H9 (cell line): Measurements from ENCODE around the gene WFIKKN2. TPM values are rescaled to one million over a fixed set of nuclear protein-coding genes. Genes with fewer than 3 reads are reported as not detected.

ENCODE experiments used
- DNase-seq: peaks from one replicate; pipeline ENCODE4 v3.0.0-alpha.2; 2017
- H2AFZ ChIP-seq: one replicate; pipeline ENCODE4 v1.6.1; 2013; ENCODE audit warnings: mild to moderate bottlenecking, low read length, control low read depth, moderate library complexity
- H2AK5ac ChIP-seq: 2 replicates; pipeline ENCODE4 v1.6.1; 2013; ENCODE audit warnings: low read length, control low read depth, mixed read lengths; ENCODE audit not compliant: insufficient read length
- H2BK120ac ChIP-seq: one replicate; pipeline ENCODE4 v1.6.1; 2013; ENCODE audit warnings: low read depth, mild to moderate bottlenecking, low read length, control low read depth, inconsistent platforms; ENCODE audit not compliant: poor library complexity, severe bottlenecking
- H2BK12ac ChIP-seq: 2 replicates; pipeline ENCODE4 v1.6.1; 2013; ENCODE audit warnings: low read length, control low read depth, mixed read lengths, low read depth; ENCODE audit not compliant: insufficient read length
- H2BK15ac ChIP-seq: 2 replicates; pipeline ENCODE4 v1.6.1; 2013; ENCODE audit warnings: low read depth, low read length, control low read depth
- H2BK20ac ChIP-seq: one replicate; pipeline ENCODE4 v1.6.1; 2013; ENCODE audit warnings: low read depth, mild to moderate bottlenecking, low read length, control low read depth, inconsistent platforms; ENCODE audit not compliant: poor library complexity, severe bottlenecking
- H2BK5ac ChIP-seq: 2 replicates; pipeline ENCODE4 v1.6.1; 2013; ENCODE audit warnings: low read length, control low read depth, mixed read lengths; ENCODE audit not compliant: insufficient read length
- H3K14ac ChIP-seq: 2 replicates; pipeline ENCODE4 v1.6.1; 2013; ENCODE audit warnings: low read length, control low read depth; ENCODE audit not compliant: insufficient read depth
- H3K18ac ChIP-seq: 2 replicates; pipeline ENCODE4 v1.6.1; 2013; ENCODE audit warnings: low read depth, mild to moderate bottlenecking, mixed read lengths, low read length, control low read depth; ENCODE audit not compliant: insufficient read length
- H3K23ac ChIP-seq: 2 replicates; pipeline ENCODE4 v1.6.1; 2013; ENCODE audit warnings: low read length, control low read depth, mixed read lengths, low read depth; ENCODE audit not compliant: insufficient read length
- H3K23me2 ChIP-seq: 2 replicates; pipeline ENCODE4 v1.6.1; 2013; ENCODE audit warnings: low read depth, mild to moderate bottlenecking, mixed read lengths, low read length, control low read depth; ENCODE audit not compliant: insufficient read length, poor library complexity, severe bottlenecking
- H3K27ac ChIP-seq: 2 replicates; pipeline ENCODE4 v1.5.1; 2013; ENCODE audit warnings: low read length, control low read depth, mixed read lengths, low read depth; ENCODE audit not compliant: insufficient read length
- H3K27me3 ChIP-seq: 2 replicates; pipeline ENCODE4 v1.6.1; 2013; ENCODE audit warnings: low read length, control low read depth, inconsistent platforms; ENCODE audit not compliant: insufficient read depth
- H3K4ac ChIP-seq: 2 replicates; pipeline ENCODE4 v1.6.1; 2013; ENCODE audit warnings: low read depth, mild to moderate bottlenecking, control low read depth, inconsistent platforms, low read length, moderate library complexity
- H3K4me1 ChIP-seq: 2 replicates; pipeline ENCODE4 v1.6.1; 2013; ENCODE audit warnings: low read length, control low read depth, inconsistent platforms; ENCODE audit not compliant: insufficient read depth
- H3K4me2 ChIP-seq: 2 replicates; pipeline ENCODE4 v1.6.1; 2013; ENCODE audit warnings: low read length, control low read depth, mixed read lengths; ENCODE audit not compliant: insufficient read length, insufficient read depth
- H3K56ac ChIP-seq: 2 replicates; pipeline ENCODE4 v1.6.1; 2013; ENCODE audit warnings: low read depth, mild to moderate bottlenecking, mixed read lengths, low read length, control low read depth; ENCODE audit not compliant: insufficient read length
- H3K79me1 ChIP-seq: 2 replicates; pipeline ENCODE4 v1.6.1; 2013; ENCODE audit warnings: low read depth, mild to moderate bottlenecking, moderate library complexity, low read length, control low read depth, inconsistent platforms; ENCODE audit not compliant: insufficient read depth, poor library complexity, severe bottlenecking
- H3K79me2 ChIP-seq: 2 replicates; pipeline ENCODE4 v1.6.1; 2013; ENCODE audit warnings: low read length, control low read depth, inconsistent platforms; ENCODE audit not compliant: insufficient read depth
- H3K9ac ChIP-seq: 2 replicates; pipeline ENCODE4 v1.6.1; 2013; ENCODE audit warnings: low read length, control low read depth, mixed read lengths; ENCODE audit not compliant: insufficient read length; ENCODE audit errors: extremely low read depth
- H3K9me3 ChIP-seq: one replicate; pipeline ENCODE4 v1.6.1; 2013; ENCODE audit warnings: low read depth, low read length, inconsistent platforms; ENCODE audit not compliant: control insufficient read depth
- H3T11ph ChIP-seq: one replicate; pipeline ENCODE4 v1.6.1; 2013; ENCODE audit warnings: mild to moderate bottlenecking, low read length, control low read depth, inconsistent platforms
- H4K20me1 ChIP-seq: one replicate; pipeline ENCODE4 v1.6.1; 2013; ENCODE audit not compliant: control insufficient read depth, insufficient read length, insufficient read depth
- H4K5ac ChIP-seq: 2 replicates; pipeline ENCODE4 v1.6.1; 2013; ENCODE audit warnings: low read depth, mild to moderate bottlenecking, mixed read lengths, low read length, control low read depth; ENCODE audit not compliant: insufficient read length
- H4K8ac ChIP-seq: replicated peaks from 2 replicates; pipeline ENCODE4 v1.6.1; 2013; ENCODE audit warnings: low read length, control low read depth, mixed read lengths, low read depth; ENCODE audit not compliant: insufficient read length
- H4K91ac ChIP-seq: 2 replicates; pipeline ENCODE4 v1.6.1; 2013; ENCODE audit warnings: low read depth, mild to moderate bottlenecking, moderate library complexity, mixed read lengths, low read length, control low read depth; ENCODE audit not compliant: insufficient read length
- H3K27ac Mint-ChIP-seq, 3 experiments: 2 replicates in 2 of 3; 3 replicates in 1 of 3; pipeline ENCODE4 v1.8.0; 2020 to 2021; ENCODE audit warnings: mixed read lengths in 3 of 3, mild to moderate bottlenecking in 1 of 3, moderate library complexity in 1 of 3
- H3K27me3 Mint-ChIP-seq: 2 replicates; pipeline ENCODE4 v1.8.0; 2021; ENCODE audit warnings: low read depth, mild to moderate bottlenecking, moderate library complexity, mixed read lengths
- H3K36me3 Mint-ChIP-seq, 3 experiments: 2 replicates in 2 of 3; 3 replicates in 1 of 3; pipeline ENCODE4 v1.8.0; 2020 to 2021; ENCODE audit warnings: low read depth in 3 of 3, mixed read lengths in 3 of 3; ENCODE audit not compliant: insufficient read depth in 1 of 3
- H3K4me1 Mint-ChIP-seq, 2 experiments: 2 replicates each; pipeline ENCODE4 v1.8.0; 2020; ENCODE audit warnings: mixed read lengths in 2 of 2
- H3K4me3 Mint-ChIP-seq, 2 experiments: 2 replicates in 1 of 2; 3 replicates in 1 of 2; pipeline ENCODE4 v1.8.0; 2020 to 2021; ENCODE audit warnings: mild to moderate bottlenecking in 2 of 2, mixed read lengths in 2 of 2, moderate library complexity in 1 of 2
- H3K9me3 Mint-ChIP-seq, 2 experiments: 2 replicates in 1 of 2; 3 replicates in 1 of 2; pipeline ENCODE4 v1.8.0; 2020; ENCODE audit warnings: mild to moderate bottlenecking in 2 of 2, mixed read lengths in 2 of 2, moderate library complexity in 1 of 2
- CTCF ChIP-seq: fragments of 200-600 bp; sonication (generic); conservative IDR thresholded peaks from 3 replicates; pipeline ENCODE4 v1.8.0; 2021; ENCODE audit warnings: antibody characterized with exemption, mild to moderate bottlenecking
- WGBS: extraction: QIAGEN DNeasy Blood & Tissue Kit; methylation state at CpG from one replicate; pipeline ENCODE4 v1.1.7; 2013; ENCODE audit warnings: missing lambda C conversion rate, low lambda C conversion rate, mixed read lengths; ENCODE audit not compliant: insufficient read length; ENCODE audit errors: extremely low coverage; 5-methylcytosine and 5-hydroxymethylcytosine counted together
- total RNA-seq: library from RNA; stranded (reverse); gene quantifications from 2 replicates; pipeline ENCODE4 v1.2.1, GENCODE V29; 2021

WFIKKN2 gene
- total RNA-seq, 1 experiment from 2014 or later: 1.1 TPM

GRCh38 chr17:50830994-50831393 is 4.4 kb upstream of the WFIKKN2 start:
- Mint-ChIP-seq H3K9me3 (no peaks in the 10 kb centered on the region), H3K27me3 (no peaks in the 10 kb centered on the region; the same call in none of the 2 replicates), H3K4me1 (peaks cover 53 to 73% of the 10 kb centered on the region in 2 experiments), H3K27ac (peak overlapping the region in 1 of 3 experiments; percentile 21; a peak in 3 of 7 replicates), H3K36me3 (no peaks in the 10 kb centered on the region; a peak in 2 of 7 replicates), H3K4me3 (no peak overlapping the region)
- no peak overlapping the region for H3K27ac ChIP-seq
- H3K18ac ChIP-seq: no peak overlapping the region
- no peaks in the 10 kb centered on the region for H3K9me3 ChIP-seq
- H3K4me2 ChIP-seq: no peak overlapping the region
- H3K27me3 ChIP-seq: no peaks in the 10 kb centered on the region
- no peaks in the 10 kb centered on the region for H4K20me1 ChIP-seq
- peak; percentile 57 for DNase-seq
- H4K8ac ChIP-seq: no peak overlapping the region
- H3K4me1 ChIP-seq: peaks cover 8% of the 10 kb centered on the region; the same call in 1 of the 2 replicates
- no peak overlapping the region for H2BK5ac ChIP-seq
- H3K23me2 ChIP-seq: peaks cover 3% of the 10 kb centered on the region
- H3K79me1 ChIP-seq: no peaks in the 10 kb centered on the region
- no peak overlapping the region for H4K5ac ChIP-seq
- H2BK120ac ChIP-seq: no peak overlapping the region
- H2BK15ac ChIP-seq: no peak overlapping the region
- no peak overlapping the region for H3K23ac ChIP-seq
- H2AK5ac ChIP-seq: no peak overlapping the region
- H2BK20ac ChIP-seq: no peak overlapping the region
- no peaks in the 10 kb centered on the region for H3K79me2 ChIP-seq
- H3K4ac ChIP-seq: no peak overlapping the region
- H2AFZ ChIP-seq: no peak overlapping the region
- TF ChIP-seq CTCF: no peak
- no peak overlapping the region for H3K14ac ChIP-seq
- WGBS: no CpG with 5 or more reads among the region's 12 CpGs
- H3K56ac ChIP-seq: no peak overlapping the region
- H3T11ph ChIP-seq: no peak overlapping the region
- H2BK12ac ChIP-seq: no peak overlapping the region
- no peak overlapping the region for H4K91ac ChIP-seq
- no peak overlapping the region for H3K9ac ChIP-seq
